PFSK-1 (cell line): ENCODE data around the gene ROBO1.

ENCODE experiments used
- FOXP2 ChIP-seq: optimal IDR thresholded peaks from 2 replicates; pipeline ENCODE3; 2011; ENCODE audit warnings: borderline replicate concordance, control low read depth, inconsistent platforms; ENCODE audit not compliant: insufficient read depth; ENCODE audit errors: extremely low read length, extremely low read depth
- POLR2AphosphoS5 ChIP-seq: IDR thresholded peaks from 2 replicates; pipeline ENCODE4 v1.6.1; 2012; ENCODE audit warnings: low read depth, mild to moderate bottlenecking, control low read depth, low read length, moderate library complexity
- SIN3A ChIP-seq: IDR thresholded peaks from 2 replicates; pipeline ENCODE4 v1.6.1; 2012; ENCODE audit warnings: mild to moderate bottlenecking, low read length, moderate library complexity, borderline replicate concordance; ENCODE audit not compliant: insufficient read depth
- TAF1 ChIP-seq: IDR thresholded peaks from 2 replicates; pipeline ENCODE4 v1.6.1; 2012; ENCODE audit warnings: low read length, control low read depth, borderline replicate concordance; ENCODE audit not compliant: insufficient read depth
- TF ChIP-seq, protein P1 (sequence below), 2 experiments: IDR thresholded peaks; 2 replicates each; pipeline versions ENCODE4 v1.6.1 to v1.8.0; 2011 to 2012; ENCODE audit warnings: low read depth in 2 of 2, low read length in 2 of 2, control low read depth in 1 of 2, inconsistent platforms in 1 of 2, mild to moderate bottlenecking in 1 of 2, moderate library complexity in 1 of 2; ENCODE audit not compliant: insufficient read depth in 1 of 2

DNA sequence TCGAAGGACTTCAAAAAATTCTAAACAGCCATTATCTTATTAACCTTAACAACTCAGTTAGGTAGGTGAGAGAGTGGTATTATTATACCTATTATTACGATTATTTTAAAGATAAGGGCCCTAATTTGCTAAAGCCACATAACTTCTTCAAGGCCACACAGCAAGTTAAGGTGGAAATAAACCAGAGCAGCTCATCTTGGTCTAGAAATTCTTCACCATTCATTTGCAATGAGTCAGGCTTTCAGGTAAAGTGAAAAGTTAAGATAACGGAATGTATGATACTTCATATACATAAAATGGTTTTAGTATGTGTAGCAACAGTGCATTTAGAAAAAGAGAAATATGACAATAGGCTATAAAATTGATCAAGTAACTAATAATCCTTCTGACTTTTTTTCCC is 920.2 kb downstream of the ROBO1 start:
- TF ChIP-seq TAF1 (no peak), FOXP2 (no peak), SIN3A (no peak), POLR2AphosphoS5 (no peak)
- TF ChIP-seq, protein P1, sequence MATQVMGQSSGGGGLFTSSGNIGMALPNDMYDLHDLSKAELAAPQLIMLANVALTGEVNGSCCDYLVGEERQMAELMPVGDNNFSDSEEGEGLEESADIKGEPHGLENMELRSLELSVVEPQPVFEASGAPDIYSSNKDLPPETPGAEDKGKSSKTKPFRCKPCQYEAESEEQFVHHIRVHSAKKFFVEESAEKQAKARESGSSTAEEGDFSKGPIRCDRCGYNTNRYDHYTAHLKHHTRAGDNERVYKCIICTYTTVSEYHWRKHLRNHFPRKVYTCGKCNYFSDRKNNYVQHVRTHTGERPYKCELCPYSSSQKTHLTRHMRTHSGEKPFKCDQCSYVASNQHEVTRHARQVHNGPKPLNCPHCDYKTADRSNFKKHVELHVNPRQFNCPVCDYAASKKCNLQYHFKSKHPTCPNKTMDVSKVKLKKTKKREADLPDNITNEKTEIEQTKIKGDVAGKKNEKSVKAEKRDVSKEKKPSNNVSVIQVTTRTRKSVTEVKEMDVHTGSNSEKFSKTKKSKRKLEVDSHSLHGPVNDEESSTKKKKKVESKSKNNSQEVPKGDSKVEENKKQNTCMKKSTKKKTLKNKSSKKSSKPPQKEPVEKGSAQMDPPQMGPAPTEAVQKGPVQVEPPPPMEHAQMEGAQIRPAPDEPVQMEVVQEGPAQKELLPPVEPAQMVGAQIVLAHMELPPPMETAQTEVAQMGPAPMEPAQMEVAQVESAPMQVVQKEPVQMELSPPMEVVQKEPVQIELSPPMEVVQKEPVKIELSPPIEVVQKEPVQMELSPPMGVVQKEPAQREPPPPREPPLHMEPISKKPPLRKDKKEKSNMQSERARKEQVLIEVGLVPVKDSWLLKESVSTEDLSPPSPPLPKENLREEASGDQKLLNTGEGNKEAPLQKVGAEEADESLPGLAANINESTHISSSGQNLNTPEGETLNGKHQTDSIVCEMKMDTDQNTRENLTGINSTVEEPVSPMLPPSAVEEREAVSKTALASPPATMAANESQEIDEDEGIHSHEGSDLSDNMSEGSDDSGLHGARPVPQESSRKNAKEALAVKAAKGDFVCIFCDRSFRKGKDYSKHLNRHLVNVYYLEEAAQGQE (IDR thresholded peaks at IDR 0.05; ENCODE audit: insufficient read depth in 1 of 2, low read depth in 2 of 2, low read length in 2 of 2): no peak
